IMR-90 (cell line): ENCODE measurements around the gene PLVAP. TPM values are rescaled to one million over a fixed set of nuclear protein-coding genes. Genes with fewer than 3 reads are reported as not detected.

Experiments used
- ATAC-seq: fragments of 200-7000 bp; cut with Tn5 transposase; 2 replicates; pipeline ENCODE4 v1.9.1; 2020; ENCODE audit warnings: low read depth, mild to moderate bottlenecking, moderate library complexity
- BruUV-seq: library from RNA; stranded (reverse); fragments of 400-500 nt; replicated peaks from 2 replicates; lab custom pipeline; 2021; lab: Mats Ljungman, UMichigan
- CTCF ChIA-PET: fragments of 300-600 bp; formaldehyde crosslinking; extraction: SDS; loops from one replicate; lab custom pipeline; 2021; ENCODE audit warnings: antibody characterized with exemption; lab: Yijun Ruan, JAX
- POLR2A ChIA-PET: fragments of 300-600 bp; sonication (Branson Sonifier 250); formaldehyde crosslinking; loops from one replicate; lab custom pipeline; 2022; ENCODE audit warnings: antibody characterized with exemption; ENCODE audit not compliant: unreplicated experiment; lab: Charles Lee
- DNase-seq: peaks from one replicate; pipeline ENCODE4 v3.0.0; 2013
- H2AFZ ChIP-seq: replicated peaks from 2 replicates; pipeline ENCODE3; 2013; ENCODE audit warnings: low read length, mild to moderate bottlenecking; ENCODE audit not compliant: poor library complexity
- H2AK5ac ChIP-seq: 2 replicates; pipeline ENCODE4 v1.6.1; 2013; ENCODE audit warnings: low read depth, low read length, inconsistent platforms
- H2AK9ac ChIP-seq: replicated peaks from 2 replicates; pipeline ENCODE3; 2013; ENCODE audit warnings: mild to moderate bottlenecking, low read depth, low read length, moderate library complexity; ENCODE audit not compliant: poor library complexity
- H2BK120ac ChIP-seq: 2 replicates; pipeline ENCODE4 v1.6.1; 2013; ENCODE audit warnings: low read depth, low read length, inconsistent platforms
- H2BK15ac ChIP-seq: 3 replicates; pipeline ENCODE4 v1.6.1; 2013; ENCODE audit warnings: low read depth, low read length, inconsistent platforms
- H2BK20ac ChIP-seq: 2 replicates; pipeline ENCODE4 v1.6.1; 2013; ENCODE audit warnings: low read depth, mild to moderate bottlenecking, inconsistent platforms, low read length, moderate library complexity
- H2BK5ac ChIP-seq: 2 replicates; pipeline ENCODE4 v1.6.1; 2013; ENCODE audit warnings: mild to moderate bottlenecking, low read depth, low read length, inconsistent platforms; ENCODE audit not compliant: poor library complexity, severe bottlenecking
- H3K14ac ChIP-seq: replicated peaks from 2 replicates; pipeline ENCODE4 v1.6.1; 2013; ENCODE audit warnings: low read depth, low read length, inconsistent platforms
- H3K18ac ChIP-seq: 2 replicates; pipeline ENCODE4 v1.6.1; 2013; ENCODE audit warnings: low read depth, low read length, control low read depth
- H3K23ac ChIP-seq: 2 replicates; pipeline ENCODE4 v1.6.1; 2013; ENCODE audit warnings: low read depth, low read length, inconsistent platforms
- H3K27ac ChIP-seq: 2 replicates; pipeline ENCODE4 v1.5.1; 2013; ENCODE audit warnings: mild to moderate bottlenecking, control low read depth, low read length; ENCODE audit not compliant: insufficient read depth
- H3K27me3 ChIP-seq: 2 replicates; pipeline ENCODE4 v1.6.1; 2013; ENCODE audit warnings: low read length; ENCODE audit not compliant: control insufficient read depth, insufficient read depth
- H3K36me3 ChIP-seq: 2 replicates; pipeline ENCODE4 v1.6.1; 2013; ENCODE audit warnings: low read length, mixed read lengths; ENCODE audit not compliant: control insufficient read depth, insufficient read depth
- H3K4ac ChIP-seq: 2 replicates; pipeline ENCODE4 v1.6.1; 2013; ENCODE audit warnings: low read depth, low read length, inconsistent platforms
- H3K4me1 ChIP-seq: 2 replicates; pipeline ENCODE4 v1.6.1; 2013; ENCODE audit warnings: low read length, mixed read lengths; ENCODE audit not compliant: control insufficient read depth, insufficient read depth
- H3K4me2 ChIP-seq: 2 replicates; pipeline ENCODE4 v1.6.1; 2013; ENCODE audit warnings: low read depth, mild to moderate bottlenecking, control low read depth, low read length, moderate library complexity
- H3K4me3 ChIP-seq: 2 replicates; pipeline ENCODE4 v1.5.1; 2013; ENCODE audit warnings: low read depth, mild to moderate bottlenecking, control low read depth, low read length, moderate library complexity; ENCODE audit not compliant: insufficient read depth
- H3K56ac ChIP-seq: 2 replicates; pipeline ENCODE4 v1.6.1; 2013; ENCODE audit warnings: low read length, inconsistent platforms; ENCODE audit not compliant: insufficient read depth; ENCODE audit errors: extremely low read depth
- H3K79me1 ChIP-seq, 2 experiments: 2 replicates each; pipeline ENCODE4 v1.6.1; 2013; ENCODE audit warnings: low read length in 2 of 2, inconsistent platforms in 1 of 2, low read depth in 1 of 2
- H3K9ac ChIP-seq: 2 replicates; pipeline ENCODE4 v1.6.1; 2013; ENCODE audit warnings: low read depth, low read length, control low read depth
- H3K9me1 ChIP-seq: 2 replicates; pipeline ENCODE4 v1.6.1; 2013; ENCODE audit warnings: low read length, inconsistent platforms; ENCODE audit not compliant: insufficient read depth
- H3K9me3 ChIP-seq: 2 replicates; pipeline ENCODE4 v1.6.1; 2013; ENCODE audit warnings: low read length; ENCODE audit not compliant: control insufficient read depth, insufficient read depth
- H4K20me1 ChIP-seq: 2 replicates; pipeline ENCODE4 v1.6.1; 2013; ENCODE audit warnings: low read length, inconsistent platforms; ENCODE audit not compliant: insufficient read depth
- H4K5ac ChIP-seq: 2 replicates; pipeline ENCODE4 v1.6.1; 2013; ENCODE audit warnings: mild to moderate bottlenecking, low read depth, low read length, control low read depth
- H4K8ac ChIP-seq, 2 experiments: 2 replicates each; pipeline ENCODE4 v1.6.1; 2013; ENCODE audit warnings: low read depth in 2 of 2, low read length in 2 of 2, control low read depth in 1 of 2, inconsistent platforms in 1 of 2
- H4K91ac ChIP-seq: 2 replicates; pipeline ENCODE4 v1.6.1; 2013; ENCODE audit warnings: low read depth, low read length, inconsistent platforms; ENCODE audit not compliant: insufficient read depth
- BHLHE40 ChIP-seq: fragments of 150-350 bp; IDR thresholded peaks from 2 replicates; pipeline ENCODE4 v1.6.1; 2016; ENCODE audit warnings: mild to moderate bottlenecking, low read depth, low read length
- MAFK ChIP-seq: IDR thresholded peaks from 2 replicates; pipeline ENCODE4 v1.6.1; 2012; ENCODE audit warnings: low read depth, low read length, improper control_type of control experiment
- POLR2A ChIP-seq: IDR thresholded peaks from 2 replicates; pipeline ENCODE4 v1.6.1; 2012; ENCODE audit warnings: mild to moderate bottlenecking, low read depth, low read length
- RCOR1 ChIP-seq: IDR thresholded peaks from 2 replicates; pipeline ENCODE4 v1.6.1; 2012; ENCODE audit warnings: mild to moderate bottlenecking, low read length, improper control_type of control experiment; ENCODE audit not compliant: insufficient replicate concordance
- RFX5 ChIP-seq: IDR thresholded peaks from 2 replicates; pipeline ENCODE4 v1.8.0; 2012; ENCODE audit warnings: low read depth, mild to moderate bottlenecking, low read length, moderate library complexity
- WGBS, 2 experiments: methylation state at CpG; one replicate each; pipeline versions ENCODE4 v1.1.5 to v1.1.7; 2013; ENCODE audit warnings: missing lambda C conversion rate in 2 of 2; ENCODE audit not compliant: insufficient read length in 1 of 2; ENCODE audit errors: extremely low coverage in 2 of 2; 5-methylcytosine and 5-hydroxymethylcytosine counted together
- dilution Hi-C: fragments of 300-500 bp; cut with HindIII; formaldehyde crosslinking; loops from one replicate; pipeline ENCODE4 v1.14.3; 2018; ENCODE audit warnings: low sequenced_read_pairs; ENCODE audit not compliant: unreplicated experiment
- in situ Hi-C: fragments of 300-500 bp; cut with MboI; formaldehyde crosslinking; loops from 3 replicates; pipeline ENCODE4 v1.14.3; 2019; ENCODE audit warnings: low sequenced_read_pairs, inconsistent platforms, mixed read lengths
- intact Hi-C: fragments of 100-400 bp; cut with micrococcal nuclease; formaldehyde crosslinking; loops from 2 replicates; pipeline ENCODE4 v1.10.0; 2022
- polyA plus RNA-seq, 3 experiments: library from polyadenylated mRNA; depleted of rRNA; stranded (reverse); fragments of >200 nt; gene quantifications; 2 replicates each; pipeline ENCODE4 v1.2.3, GENCODE V29; 2012; ENCODE audit warnings: low replicate concordance in 1 of 3
- total RNA-seq: library from RNA; depleted of rRNA; stranded (reverse); fragments of >200 nt; gene quantifications from 2 replicates; pipeline ENCODE4 v1.2.3, GENCODE V29; 2012
- TF ChIP-seq, protein P1 (sequence below): fragments of 150-350 bp; IDR thresholded peaks from 2 replicates; pipeline ENCODE4 v1.6.1; 2017; ENCODE audit warnings: mild to moderate bottlenecking, antibody characterized with exemption, low read length, low read depth
- TF ChIP-seq, protein P2 (sequence below): fragments of 150-350 bp; IDR thresholded peaks from 2 replicates; pipeline ENCODE4 v1.6.1; 2016; ENCODE audit warnings: low read depth, mild to moderate bottlenecking, low read length, moderate library complexity, borderline replicate concordance

Gene PLVAP
- total and polyA plus RNA-seq, 2 of the 4 experiments (the other 2 are of a cell fraction), result not detected

DNA sequence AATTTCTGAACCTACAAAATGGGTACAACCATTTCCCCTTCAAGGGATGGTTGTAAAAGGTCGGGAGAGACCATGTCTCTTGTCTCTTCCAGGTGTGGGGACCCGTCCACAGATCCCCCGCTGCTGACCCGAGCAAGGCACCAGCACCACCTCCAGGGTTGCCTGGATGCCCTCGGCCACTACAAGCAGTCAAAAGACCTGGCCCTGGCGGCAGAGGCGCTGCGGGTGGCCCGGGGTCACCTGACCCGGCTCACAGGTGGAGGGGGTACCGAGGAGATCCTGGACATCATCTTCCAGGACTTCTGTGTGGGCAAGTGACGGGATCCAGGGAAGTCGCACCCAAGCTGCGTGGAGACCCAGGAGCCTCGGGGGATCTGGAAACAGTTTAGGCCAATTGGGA is 35.8 kb downstream of the PLVAP start:
- no peak overlapping the region for H2AFZ ChIP-seq
- H3K4me1 ChIP-seq, result peaks cover 4% of the 10 kb centered on the region
- H3K4me2 ChIP-seq, result no peak overlapping the region
- H3K18ac ChIP-seq, result no peak overlapping the region
- no peak overlapping the region for H4K91ac ChIP-seq
- no peak overlapping the region for H3K9ac ChIP-seq
- no peak overlapping the region for H3K56ac ChIP-seq
- peaks cover 5% of the 10 kb centered on the region; the same call in 1 of the 2 replicates for H3K36me3 ChIP-seq
- no peak overlapping the region for H3K27ac ChIP-seq
- no peak for DNase-seq
- TF ChIP-seq POLR2A (no peak), BHLHE40 (no peak), RCOR1 (no peak), RFX5 (no peak), MAFK (no peak)
- TF ChIP-seq, protein P1, sequence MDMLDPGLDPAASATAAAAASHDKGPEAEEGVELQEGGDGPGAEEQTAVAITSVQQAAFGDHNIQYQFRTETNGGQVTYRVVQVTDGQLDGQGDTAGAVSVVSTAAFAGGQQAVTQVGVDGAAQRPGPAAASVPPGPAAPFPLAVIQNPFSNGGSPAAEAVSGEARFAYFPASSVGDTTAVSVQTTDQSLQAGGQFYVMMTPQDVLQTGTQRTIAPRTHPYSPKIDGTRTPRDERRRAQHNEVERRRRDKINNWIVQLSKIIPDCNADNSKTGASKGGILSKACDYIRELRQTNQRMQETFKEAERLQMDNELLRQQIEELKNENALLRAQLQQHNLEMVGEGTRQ, result no peak
- TF ChIP-seq, protein P2, sequence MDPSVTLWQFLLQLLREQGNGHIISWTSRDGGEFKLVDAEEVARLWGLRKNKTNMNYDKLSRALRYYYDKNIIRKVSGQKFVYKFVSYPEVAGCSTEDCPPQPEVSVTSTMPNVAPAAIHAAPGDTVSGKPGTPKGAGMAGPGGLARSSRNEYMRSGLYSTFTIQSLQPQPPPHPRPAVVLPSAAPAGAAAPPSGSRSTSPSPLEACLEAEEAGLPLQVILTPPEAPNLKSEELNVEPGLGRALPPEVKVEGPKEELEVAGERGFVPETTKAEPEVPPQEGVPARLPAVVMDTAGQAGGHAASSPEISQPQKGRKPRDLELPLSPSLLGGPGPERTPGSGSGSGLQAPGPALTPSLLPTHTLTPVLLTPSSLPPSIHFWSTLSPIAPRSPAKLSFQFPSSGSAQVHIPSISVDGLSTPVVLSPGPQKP, result no peak
- H3K9me3 ChIP-seq, result no peaks in the 10 kb centered on the region
- no peak overlapping the region for H2AK5ac ChIP-seq
- no peak overlapping the region for H2BK15ac ChIP-seq
- H3K27me3 ChIP-seq, result no peaks in the 10 kb centered on the region
- in situ Hi-C loops, result no loop called here
- no peak overlapping the region for H3K14ac ChIP-seq
- H3K4ac ChIP-seq, result no peak overlapping the region
- no peak overlapping the region for H3K23ac ChIP-seq
- 93% methylated on average over 11 of the region's 15 CpGs; no CpG with 5 or more reads in 1 of the 2 experiments for WGBS, 2 experiments
- TSS peak; percentile 64 for BruUV-seq
- ChIA-PET POLR2A (no interaction called here), CTCF (no interaction called here)
- intact Hi-C loops, result no loop called here
- H2BK5ac ChIP-seq, result no peak overlapping the region
- no peaks in the 10 kb centered on the region for H4K20me1 ChIP-seq
- no peak for ATAC-seq
- dilution Hi-C loops, result no loop called here
- H4K5ac ChIP-seq, result no peak overlapping the region
- no peaks in the 10 kb centered on the region for H3K9me1 ChIP-seq
- H3K79me1 ChIP-seq, result peaks cover 7 to 15% of the 10 kb centered on the region in 2 experiments; a peak in 3 of 4 replicates
- no peak overlapping the region for H2AK9ac ChIP-seq
- H3K4me3 ChIP-seq, result no peak overlapping the region
- no peak overlapping the region for H2BK20ac ChIP-seq
- no peak overlapping the region for H2BK120ac ChIP-seq
- H4K8ac ChIP-seq, result no peak overlapping the region
